ENCODE data around the gene KDM2B.

KDM2B gene

GRCh38 chr12:121580959-121581685, at the start of gene KDM2B:
Gene KDM2B (minus strand): TSS chr12:121581023. CDS start chr12:121580911, 112 bp downstream.
- DNase-seq: no peak
- in situ Hi-C loops (cut with HindIII; ENCODE audit: low pct_ligation_motif_present, low pct_unique_long_range_greater_than_20kb, low sequenced_read_pairs): no loop called here

- DNase-seq: no peak
- in situ Hi-C loops (cut with HindIII; ENCODE audit: low pct_ligation_motif_present, low pct_unique_long_range_greater_than_20kb, low sequenced_read_pairs): no loop called here
These were observed 47.7 kb upstream of the KDM2B start for GRCh38 chr12:121628536-121628935.

- no peak for DNase-seq
- in situ Hi-C loops (cut with HindIII; ENCODE audit: low pct_ligation_motif_present, low pct_unique_long_range_greater_than_20kb, low sequenced_read_pairs): no loop called here
These were observed 47.2 kb upstream of the KDM2B start for GRCh38 chr12:121628037-121628436.

- peak; percentile 87 for DNase-seq
- in situ Hi-C loops (cut with HindIII; ENCODE audit: low pct_ligation_motif_present, low pct_unique_long_range_greater_than_20kb, low sequenced_read_pairs): no loop called here
These were observed 46.2 kb upstream of the KDM2B start for GRCh38 chr12:121626853-121627640.

- in situ Hi-C loops (cut with HindIII; ENCODE audit: low pct_ligation_motif_present, low pct_unique_long_range_greater_than_20kb, low sequenced_read_pairs): no loop called here
- peak; percentile 97 for DNase-seq
These were observed 45.4 kb upstream of the KDM2B start, which contains the start of gene ORAI1 for GRCh38 chr12:121626087-121626852. Gene ORAI1 (plus strand): TSS chr12:121626530.

- DNase-seq: no peak
- in situ Hi-C loops (cut with HindIII; ENCODE audit: low pct_ligation_motif_present, low pct_unique_long_range_greater_than_20kb, low sequenced_read_pairs): no loop called here
These were observed 39.6 kb upstream of the KDM2B start for GRCh38 chr12:121620333-121620891.

GRCh38 chr12:121618659-121619233, 37.9 kb upstream of the KDM2B start:
- in situ Hi-C loops (cut with HindIII; ENCODE audit: low pct_ligation_motif_present, low pct_unique_long_range_greater_than_20kb, low sequenced_read_pairs): no loop called here
- DNase-seq: no peak

GRCh38 chr12:121614872-121615467, 34.1 kb upstream of the KDM2B start:
- in situ Hi-C loops (cut with HindIII; ENCODE audit: low pct_ligation_motif_present, low pct_unique_long_range_greater_than_20kb, low sequenced_read_pairs): no loop called here
- no peak for DNase-seq

GRCh38 chr12:121613462-121613861, 32.6 kb upstream of the KDM2B start:
- no peak for DNase-seq
- in situ Hi-C loops (cut with HindIII; ENCODE audit: low pct_ligation_motif_present, low pct_unique_long_range_greater_than_20kb, low sequenced_read_pairs): no loop called here

- no peak for DNase-seq
- in situ Hi-C loops (cut with HindIII; ENCODE audit: low pct_ligation_motif_present, low pct_unique_long_range_greater_than_20kb, low sequenced_read_pairs): no loop called here
These were observed 30.5 kb upstream of the KDM2B start for GRCh38 chr12:121611306-121611705.

GRCh38 chr12:121610239-121611149, 29.7 kb upstream of the KDM2B start:
- no peak for DNase-seq
- in situ Hi-C loops (cut with HindIII; ENCODE audit: low pct_ligation_motif_present, low pct_unique_long_range_greater_than_20kb, low sequenced_read_pairs): no loop called here

GRCh38 chr12:121608301-121608700, 27.5 kb upstream of the KDM2B start:
- DNase-seq: no peak
- in situ Hi-C loops (cut with HindIII; ENCODE audit: low pct_ligation_motif_present, low pct_unique_long_range_greater_than_20kb, low sequenced_read_pairs): no loop called here

- in situ Hi-C loops (cut with HindIII; ENCODE audit: low pct_ligation_motif_present, low pct_unique_long_range_greater_than_20kb, low sequenced_read_pairs): no loop called here
- no peak for DNase-seq
These were observed 22.8 kb upstream of the KDM2B start for GRCh38 chr12:121603581-121603980.

- in situ Hi-C loops (cut with HindIII; ENCODE audit: low pct_ligation_motif_present, low pct_unique_long_range_greater_than_20kb, low sequenced_read_pairs): no loop called here
- no peak for DNase-seq
These were observed 21.9 kb upstream of the KDM2B start for GRCh38 chr12:121602766-121603165.

- in situ Hi-C loops (cut with HindIII; ENCODE audit: low pct_ligation_motif_present, low pct_unique_long_range_greater_than_20kb, low sequenced_read_pairs): no loop called here
These were observed 20.0 kb upstream of the KDM2B start for GRCh38 chr12:121600702-121601336.

GRCh38 chr12:121596526-121596925, 15.7 kb upstream of the KDM2B start:
- in situ Hi-C loops (cut with HindIII; ENCODE audit: low pct_ligation_motif_present, low pct_unique_long_range_greater_than_20kb, low sequenced_read_pairs): no loop called here
- DNase-seq: no peak

More at GRCh38 chr12:121600702-121601336, 20.0 kb upstream of the KDM2B start:
- no peak for DNase-seq

- in situ Hi-C loops (cut with HindIII; ENCODE audit: low pct_ligation_motif_present, low pct_unique_long_range_greater_than_20kb, low sequenced_read_pairs): no loop called here
- no peak for DNase-seq
These were observed 14.7 kb upstream of the KDM2B start for GRCh38 chr12:121595520-121595919.

All from ACHN (cell line).